Right ventricle myocardium superior (tissue), 1 donor: ENCODE measurements around the gene HYLS1. TPM values are rescaled to one million over a fixed set of nuclear protein-coding genes. Genes with fewer than 3 reads are reported as not detected.

Experiments
- ATAC-seq: fragments of 200-7000 bp; cut with Tn5 transposase; one replicate; pipeline ENCODE4 v1.9.1; 2020; ENCODE audit warnings: mild to moderate bottlenecking; ENCODE audit not compliant: poor library complexity
- DNase-seq: peaks from one replicate; pipeline ENCODE4 v3.0.0-alpha.2; 2020
- intact Hi-C: fragments of 100-400 bp; cut with DNase I; formaldehyde crosslinking; loops from one replicate; pipeline ENCODE4 v1.11.2; 2022
- total RNA-seq: library from RNA; stranded (reverse); fragmentation: NEBNext Ultra II Directional; extraction: Animal tissue kit (Norgen Biotek cat#: 25700); gene quantifications from one replicate; pipeline ENCODE4 v1.2.1, GENCODE V29; 2021
- donor health status: DM: no; HTN: yes; CAD: no; lungs with severe emphysema.

Gene HYLS1
- total RNA-seq, 1 donor from 2014 or later: 4.4 TPM

GRCh38 chr11:125945011-125945796, 57.7 kb downstream of the HYLS1 start:
- intact Hi-C loops: no loop called here
- ATAC-seq (no peak), DNase-seq (no peak)

GRCh38 chr11:125945797-125946520, 58.5 kb downstream of the HYLS1 start, which contains the start of gene VSIG10L2:
TSS of gene VSIG10L2 (plus strand) at chr11:125946044. CDS start at chr11:125946056, 12 bp downstream.
- DNase-seq (no peak), ATAC-seq (no peak)
- intact Hi-C loops: no loop called here

GRCh38 chr11:125946712-125947418, 59.4 kb downstream of the HYLS1 start:
- DNase-seq (no peak), ATAC-seq (no peak)
- intact Hi-C loops: no loop called here

- no peak for DNase-seq
- intact Hi-C loops: no loop called here
- no peak for ATAC-seq
These were observed 60.2 kb downstream of the HYLS1 start for GRCh38 chr11:125947419-125948277.

GRCh38 chr11:125948278-125949051, 61.0 kb downstream of the HYLS1 start:
- intact Hi-C loops: no loop called here
- DNase-seq: no peak
- ATAC-seq: no peak

- DNase-seq (no peak), ATAC-seq (no peak)
- intact Hi-C loops: no loop called here
These were observed 62.1 kb downstream of the HYLS1 start for GRCh38 chr11:125949271-125950177.

GRCh38 chr11:125950178-125950490, 62.7 kb downstream of the HYLS1 start:
- intact Hi-C loops: no loop called here
- ATAC-seq: no peak
- DNase-seq: no peak

Other genes starting within 250 kb of the HYLS1 start
- not detected for gene ACRV1, start 206.8 kb upstream of the HYLS1 start, total RNA-seq
- gene PATE1, start 141.4 kb upstream of the HYLS1 start, total RNA-seq: not detected
- not detected for gene PATE2, start 108.8 kb upstream of the HYLS1 start, total RNA-seq
- gene PATE3, start 99.5 kb upstream of the HYLS1 start, total RNA-seq: not detected
- not detected for gene PATE4, start 54.4 kb upstream of the HYLS1 start, total RNA-seq
- gene PUS3, start 15.5 kb downstream of the HYLS1 start, total RNA-seq: 5.1 TPM
- gene DDX25, start 16.8 kb downstream of the HYLS1 start, total RNA-seq: not detected
- 0.08 TPM for gene VSIG10L2, start 58.4 kb downstream of the HYLS1 start, total RNA-seq
- gene CDON, start 175.2 kb downstream of the HYLS1 start, total RNA-seq: 12.3 TPM